Bronchial smooth muscle cell (primary cell): ENCODE results near the gene ZNF354C. TPM values are rescaled to one million over a fixed set of nuclear protein-coding genes. Genes with fewer than 3 reads are reported as not detected.

Experiments used
- total RNA-seq: library from RNA; depleted of rRNA; stranded (reverse); fragments of >200 nt; gene quantifications from 2 replicates; pipeline ENCODE4 v1.2.1, GENCODE V29; 2014

ZNF354C gene
- total RNA-seq = 7.1 and 8.2 TPM in 2 replicates

DNA sequence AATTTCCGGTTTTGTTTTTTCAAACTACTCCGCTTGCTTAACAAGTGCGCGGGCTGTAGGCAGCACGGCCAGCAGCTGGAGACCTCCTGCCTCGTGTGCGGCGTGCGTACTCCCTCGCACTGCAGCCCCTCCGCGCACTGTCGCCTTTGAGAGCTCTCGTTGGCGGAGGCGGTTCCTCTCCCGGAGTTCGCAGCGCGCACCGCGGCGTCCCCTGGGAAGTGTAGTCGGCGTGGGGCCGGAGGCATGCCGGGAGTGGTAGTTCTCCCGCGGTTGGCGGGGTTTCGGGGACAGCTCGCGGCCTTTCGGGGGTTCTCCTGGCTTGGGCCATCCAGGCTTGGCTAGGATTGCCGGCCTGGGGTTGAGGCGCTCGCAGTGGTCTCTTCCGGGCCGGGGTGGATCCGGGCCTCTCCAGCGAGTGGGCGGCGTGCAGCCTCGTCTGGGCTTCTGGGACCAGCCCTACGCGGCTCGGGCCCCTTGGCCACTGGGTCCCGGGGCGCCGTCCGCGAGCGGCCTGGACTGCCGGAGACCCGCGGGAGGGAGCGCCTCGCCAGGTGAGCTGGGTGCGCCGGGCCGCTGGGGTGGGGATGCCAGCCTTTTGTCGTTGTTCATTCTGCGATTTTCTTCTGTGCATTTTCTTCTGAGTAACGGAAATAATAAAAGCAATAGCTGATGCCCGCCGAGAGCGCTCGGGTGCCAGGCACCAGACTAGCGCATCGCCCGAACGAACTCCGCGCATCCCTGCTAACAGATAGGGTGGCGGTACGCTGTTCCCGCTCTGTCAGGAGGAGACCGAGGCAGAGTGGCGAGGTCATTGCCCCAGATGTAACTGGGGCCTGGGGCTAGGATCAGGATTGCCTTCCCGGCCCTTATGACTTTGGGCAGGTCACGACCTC lies at the start of gene ZNF354C:
Gene ZNF354C (plus strand): TSS at position 258 of the 893 bp plus-strand sequence. CDS start 1,696 bp downstream, outside the sequence.

GRCh38 chr5:179023528-179024189 lies 36.5 kb upstream of the ZNF354C start, which contains the start of gene ZNF879:
Gene ZNF879 (plus strand): TSS chr5:179023804. CDS start chr5:179025005, 1,201 bp downstream.

Other genes starting within 250 kb of the ZNF354C start
- 7.7 TPM in 2 replicates for gene ZNF354B, start 200.4 kb upstream of the ZNF354C start, total RNA-seq
- gene ZFP2, start 164.5 kb upstream of the ZNF354C start, total RNA-seq = 1.9 and 2.6 TPM in 2 replicates
- gene ZNF454, start 119.2 kb upstream of the ZNF354C start, total RNA-seq = 2.8 and 3.0 TPM in 2 replicates
- under 0.01 TPM in 2 replicates for gene GRM6, start 65.1 kb upstream of the ZNF354C start, total RNA-seq
- 4.1 and 4.2 TPM in 2 replicates for gene ZNF879, start 36.6 kb upstream of the ZNF354C start, total RNA-seq